Measurements from ENCODE around the gene AQP11.
"Not testable (repeated sequence)": the region's sequence is repeated elsewhere in the genome, so short reads cannot be mapped to it uniquely, and the experiment has no call there.

AQP11 gene

DNA sequence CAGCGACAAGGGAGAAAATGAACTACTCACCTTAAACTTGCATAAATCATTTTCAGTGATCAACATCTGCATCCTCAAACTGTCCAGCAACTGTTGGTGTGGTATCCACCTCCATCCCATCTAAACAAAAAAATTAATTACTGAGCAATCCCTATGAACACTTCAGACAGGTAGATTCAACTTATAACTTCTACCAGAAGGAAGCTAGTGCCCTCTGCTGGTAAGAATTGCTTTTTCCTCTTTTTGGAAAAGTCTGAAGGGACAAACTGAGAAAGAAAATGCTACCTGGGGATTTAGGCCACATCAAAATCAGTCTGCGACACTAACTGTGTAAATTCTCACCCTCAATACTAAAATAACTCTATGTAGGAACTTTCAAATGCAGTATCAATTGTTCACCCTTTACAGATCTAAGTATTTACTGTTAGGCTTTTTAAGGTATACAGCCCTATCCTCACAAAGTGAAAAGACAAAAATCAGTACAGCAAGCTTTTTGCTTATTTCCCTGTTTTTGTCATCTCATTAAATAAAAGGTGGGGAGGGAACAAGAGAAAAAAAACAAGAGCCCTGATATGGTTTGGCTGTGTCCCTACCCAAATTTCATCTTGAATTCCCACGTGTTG is 29.9 kb downstream of the AQP11 start:
- peaks cover 83% of the 10 kb centered on the region for H3K36me3 ChIP-seq (ENCODE audit: insufficient read depth, low read length)

GRCh38 chr11:77630157-77630710 is 40.5 kb downstream of the AQP11 start:
- H3K79me2 ChIP-seq (ENCODE audit: insufficient read depth, low read length) = peaks cover 73% of the 10 kb centered on the region
- H3K27ac ChIP-seq (ENCODE audit: low read length) = no peak overlapping the region
- no peaks in the 10 kb centered on the region for H3K27me3 ChIP-seq (ENCODE audit: insufficient read depth, low read length, poor library complexity)
- DNase-seq = no peak
- peaks cover 14% of the 10 kb centered on the region for H3K4me1 ChIP-seq (ENCODE audit: insufficient read depth, low read length)
- no peak overlapping the region for H2AFZ ChIP-seq (ENCODE audit: low read depth, low read length)
- peaks cover 51% of the 10 kb centered on the region for H3K36me3 ChIP-seq (ENCODE audit: insufficient read depth, low read length)
- no peak overlapping the region for H3K4me2 ChIP-seq (ENCODE audit: insufficient read depth, low read length)
- H4K20me1 ChIP-seq (ENCODE audit: insufficient read depth, low read length) = peaks cover 18% of the 10 kb centered on the region; the same call in 1 of the 2 replicates
- H3K9ac ChIP-seq (ENCODE audit: low read depth, low read length) = no peak overlapping the region
- H3K4me3 ChIP-seq (ENCODE audit: low read depth in 1 of 2, low read length in 2 of 2) = no peak overlapping the region
- no peaks in the 10 kb centered on the region for H3K9me3 ChIP-seq (ENCODE audit: insufficient read depth, low read length, severe bottlenecking)
- no peak for ATAC-seq (ENCODE audit: insufficient read depth, low read depth)
- no peak for TF ChIP-seq EZH2 (IDR thresholded peaks at IDR 0.05; ENCODE audit: borderline replicate concordance, low read depth, low read length, severe bottlenecking)
- no peak for TF ChIP-seq CTCF (IDR thresholded peaks at IDR 0.05; ENCODE audit: borderline replicate concordance, extremely low read depth, low read length, poor library complexity, severe bottlenecking)

More for the DNA sequence above, 29.9 kb downstream of the AQP11 start:
- H3K4me3 ChIP-seq (ENCODE audit: low read depth in 1 of 2, low read length in 2 of 2) = no peak overlapping the region
- no peaks in the 10 kb centered on the region for H3K27me3 ChIP-seq (ENCODE audit: insufficient read depth, low read length, poor library complexity)
- no peak overlapping the region for H3K27ac ChIP-seq (ENCODE audit: low read length)
- no peaks in the 10 kb centered on the region for H3K4me1 ChIP-seq (ENCODE audit: insufficient read depth, low read length)
- DNase-seq (no peak), ATAC-seq (ENCODE audit: insufficient read depth, low read depth) (peak; percentile 78)
- H3K9me3 ChIP-seq (ENCODE audit: insufficient read depth, low read length, severe bottlenecking) = no peaks in the 10 kb centered on the region
- H3K9ac ChIP-seq (ENCODE audit: low read depth, low read length) = no peak overlapping the region
- no peak overlapping the region for H3K4me2 ChIP-seq (ENCODE audit: insufficient read depth, low read length)
- H2AFZ ChIP-seq (ENCODE audit: low read depth, low read length) = no peak overlapping the region
- peak; percentile 81 for TF ChIP-seq CTCF (IDR thresholded peaks at IDR 0.05; ENCODE audit: borderline replicate concordance, extremely low read depth, low read length, poor library complexity, severe bottlenecking)
- no peak for TF ChIP-seq EZH2 (IDR thresholded peaks at IDR 0.05; ENCODE audit: borderline replicate concordance, low read depth, low read length, severe bottlenecking)
- no peaks in the 10 kb centered on the region for H3K79me2 ChIP-seq (ENCODE audit: insufficient read depth, low read length)
- H4K20me1 ChIP-seq (ENCODE audit: insufficient read depth, low read length) = no peaks in the 10 kb centered on the region; the same call in 1 of the 2 replicates

DNA sequence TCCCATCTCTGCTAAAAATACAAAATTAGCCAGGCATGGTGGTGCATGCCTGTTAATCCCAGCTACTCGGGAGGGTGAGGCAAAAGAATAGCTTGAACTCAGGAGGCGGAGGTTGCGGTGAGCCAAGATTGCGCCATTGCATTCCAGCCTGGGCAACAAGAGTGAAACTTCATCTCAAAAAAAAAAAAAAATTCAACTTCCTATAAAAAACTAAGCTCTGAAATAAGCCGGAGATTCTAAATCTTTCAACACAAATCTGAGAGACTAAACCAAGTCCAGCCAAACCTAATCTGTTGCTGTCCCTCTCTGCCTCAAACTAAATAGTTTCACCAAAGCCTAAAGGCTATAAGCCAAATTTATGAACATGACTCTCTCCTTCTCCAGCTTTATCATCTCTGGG is 44.2 kb downstream of the AQP11 start:
- not testable (repeated sequence) for H3K9me3 ChIP-seq (ENCODE audit: insufficient read depth, low read length, severe bottlenecking); ATAC-seq (ENCODE audit: insufficient read depth, low read depth); H3K4me2 ChIP-seq (ENCODE audit: insufficient read depth, low read length); H3K4me3 ChIP-seq (ENCODE audit: low read depth in 1 of 2, low read length in 2 of 2); H2AFZ ChIP-seq (ENCODE audit: low read depth, low read length); DNase-seq; H3K27me3 ChIP-seq (ENCODE audit: insufficient read depth, low read length, poor library complexity); H3K9ac ChIP-seq (ENCODE audit: low read depth, low read length); H3K27ac ChIP-seq (ENCODE audit: low read length)
- peaks cover 89% of the 10 kb centered on the region for H3K79me2 ChIP-seq (ENCODE audit: insufficient read depth, low read length)
- peaks cover 26% of the 10 kb centered on the region; the same call in 1 of the 2 replicates for H3K36me3 ChIP-seq (ENCODE audit: insufficient read depth, low read length)
- peaks cover 38% of the 10 kb centered on the region for H3K4me1 ChIP-seq (ENCODE audit: insufficient read depth, low read length)
- H4K20me1 ChIP-seq (ENCODE audit: insufficient read depth, low read length) = peaks cover 25% of the 10 kb centered on the region; the same call in 1 of the 2 replicates

DNA sequence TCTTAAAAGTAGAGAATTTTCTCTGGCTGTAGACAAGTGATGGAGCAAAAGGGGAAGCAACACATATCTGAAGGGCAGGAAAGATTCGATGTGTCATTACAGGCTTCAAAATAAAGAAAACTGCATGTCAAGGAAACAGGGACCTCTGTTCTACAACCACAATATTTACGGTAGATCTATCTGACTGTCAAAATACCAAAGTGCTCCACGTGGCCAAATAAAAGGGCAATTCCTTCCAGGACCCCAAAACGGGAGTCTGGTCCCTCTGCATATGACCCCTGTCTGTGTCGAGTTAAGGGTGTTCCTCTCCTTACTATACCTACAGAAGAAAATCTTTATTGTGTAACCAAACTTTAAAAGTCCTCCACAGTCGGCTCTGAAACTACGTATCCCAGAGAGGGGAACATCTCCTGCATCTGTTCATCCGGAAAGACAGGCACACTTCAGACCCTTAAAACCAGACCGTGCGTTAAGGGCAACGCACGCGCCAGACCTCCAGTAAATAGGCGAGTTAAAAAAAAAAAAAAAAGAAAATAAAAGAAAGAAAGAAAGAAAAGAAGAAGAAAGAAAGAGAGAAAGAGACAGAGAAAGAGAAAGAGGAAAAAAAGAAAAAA is 47.1 kb downstream of the AQP11 start:
- Histone ChIP-seq H4K20me1 (ENCODE audit: insufficient read depth, low read length) (peaks cover 17% of the 10 kb centered on the region; the same call in 1 of the 2 replicates), H3K79me2 (ENCODE audit: insufficient read depth, low read length) (peaks cover 62% of the 10 kb centered on the region), H3K9me3 (ENCODE audit: insufficient read depth, low read length, severe bottlenecking) (peaks cover 5% of the 10 kb centered on the region), H3K36me3 (ENCODE audit: insufficient read depth, low read length) (peaks cover 10% of the 10 kb centered on the region; the same call in 1 of the 2 replicates), H3K27me3 (ENCODE audit: insufficient read depth, low read length, poor library complexity) (no peaks in the 10 kb centered on the region), H2AFZ (ENCODE audit: low read depth, low read length) (peak overlapping the region; percentile 92), H3K4me2 (ENCODE audit: insufficient read depth, low read length) (peak overlapping the region; percentile 91), H3K27ac (ENCODE audit: low read length) (peak overlapping the region; percentile 88), H3K4me1 (ENCODE audit: insufficient read depth, low read length) (peaks cover 38% of the 10 kb centered on the region), H3K4me3 (ENCODE audit: low read depth in 1 of 2, low read length in 2 of 2) (peak overlapping the region; percentile 58 to 88; a peak in 3 of 4 replicates), H3K9ac (ENCODE audit: low read depth, low read length) (peak overlapping the region; percentile 80)
- TF ChIP-seq CTCF (IDR thresholded peaks at IDR 0.05; ENCODE audit: borderline replicate concordance, extremely low read depth, low read length, poor library complexity, severe bottlenecking) = no peak
- TF ChIP-seq EZH2 (IDR thresholded peaks at IDR 0.05; ENCODE audit: borderline replicate concordance, low read depth, low read length, severe bottlenecking) = no peak
- DNase-seq (no peak), ATAC-seq (ENCODE audit: insufficient read depth, low read depth) (no peak)
